GM18519 (cell line): ENCODE measurements around the gene SPRR2A.
"Not testable (repeated sequence)": the region's sequence is repeated elsewhere in the genome, so short reads cannot be mapped to it uniquely, and the experiment has no call there.

Source experiments
- ATAC-seq: cut with Tn5 transposase; IDR thresholded peaks from one replicate; pipeline ENCODE4 v1.9.1; 2021; ENCODE audit warnings: mild to moderate bottlenecking, moderate library complexity; ENCODE audit not compliant: unreplicated experiment, low FRiP score

Gene SPRR2A

DNA sequence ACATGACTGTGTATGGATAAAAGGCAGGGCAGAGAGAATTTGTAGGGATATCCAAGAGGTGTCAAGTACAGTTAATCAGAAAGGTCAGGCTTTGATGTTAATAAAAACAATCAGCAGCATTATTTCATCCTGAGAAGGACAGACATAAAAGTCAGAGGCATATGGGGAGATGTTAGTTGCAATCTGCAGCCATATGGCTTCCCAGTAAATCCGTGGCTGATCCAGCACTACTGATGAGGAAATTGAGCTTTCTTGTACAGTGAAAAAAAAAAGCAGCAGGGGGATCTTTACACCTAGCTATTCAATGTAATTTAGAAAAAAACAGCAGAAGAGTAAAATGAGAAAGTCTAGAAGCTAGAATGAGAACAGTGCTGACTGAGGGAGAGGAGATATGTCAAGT is 28.5 kb downstream of the SPRR2A start:
- no peak for ATAC-seq

- no peak for ATAC-seq
Measured at GRCh38 chr1:153025797-153026196, 31.5 kb downstream of the SPRR2A start.

DNA sequence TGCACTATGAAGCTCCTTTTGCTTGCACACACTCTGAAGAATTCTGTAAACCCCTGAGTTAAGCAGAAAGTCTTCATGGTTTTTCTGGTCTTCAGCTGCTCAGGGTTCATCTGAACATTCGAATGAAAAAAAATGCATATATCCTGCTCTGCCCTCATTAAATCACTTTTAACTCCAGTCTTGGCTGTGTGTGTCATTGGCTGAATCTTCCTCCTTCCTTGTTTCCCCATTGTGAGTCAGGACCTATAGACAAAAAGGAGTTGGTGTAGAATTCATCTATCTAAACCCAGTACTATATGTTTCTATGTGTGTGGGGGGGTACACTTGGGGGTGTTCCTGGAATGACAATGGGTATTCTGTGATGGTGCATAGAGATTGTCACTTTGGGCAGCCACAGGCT is 32.9 kb downstream of the SPRR2A start:
- ATAC-seq = no peak

DNA sequence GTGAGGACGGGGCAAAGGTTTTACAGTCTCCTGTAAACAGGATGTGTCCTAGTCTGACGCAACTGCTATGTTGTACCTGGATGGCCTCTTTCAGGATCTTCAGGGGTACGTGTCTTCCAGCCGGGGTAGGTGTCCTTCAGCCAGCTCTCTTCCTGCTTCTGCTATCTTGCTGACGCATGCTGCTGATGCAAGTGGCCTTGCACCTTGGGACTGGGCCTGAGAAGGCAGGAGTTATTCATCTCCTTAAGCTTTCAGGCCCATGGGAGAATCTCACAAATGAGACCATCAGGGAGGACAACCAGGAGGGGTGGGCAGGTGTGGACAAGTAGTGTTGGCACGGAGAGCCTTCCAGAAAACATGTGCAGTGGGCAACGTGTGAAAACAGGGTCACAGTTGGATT is 34.2 kb downstream of the SPRR2A start:
- ATAC-seq = no peak

- ATAC-seq = not testable (repeated sequence)
Measured at GRCh38 chr1:153022340-153022739, 35.0 kb downstream of the SPRR2A start.

- ATAC-seq = not testable (repeated sequence)
Measured at GRCh38 chr1:153021829-153022228, 35.5 kb downstream of the SPRR2A start.

GRCh38 chr1:153011235-153011758 is 46.0 kb downstream of the SPRR2A start:
- ATAC-seq = not testable (repeated sequence)
